Fibroblast of lung (primary cell): ENCODE results near the gene HERPUD1.

ENCODE experiments used
- EZH2 ChIP-seq: IDR thresholded peaks from 2 replicates; pipeline ENCODE4 v1.5.1; 2012; ENCODE audit warnings: low read length, control low read depth, mild to moderate bottlenecking; ENCODE audit errors: missing control alignments
- TF ChIP-seq, protein P1 (sequence below), 2 donors: IDR thresholded peaks in 1 of 2; conservative IDR thresholded peaks in 1 of 2; 1 replicate in 1 of 2; 2 replicates in 1 of 2; pipeline ENCODE4 v1.5.1; 2011 to 2012; ENCODE audit warnings: low read length in 2 of 2, control low read depth in 1 of 2, inconsistent platforms in 1 of 2, low read depth in 1 of 2, mild to moderate bottlenecking in 1 of 2

GRCh38 chr16:56886826-56887225 is 45.1 kb upstream of the HERPUD1 start:
- TF ChIP-seq, protein P1, sequence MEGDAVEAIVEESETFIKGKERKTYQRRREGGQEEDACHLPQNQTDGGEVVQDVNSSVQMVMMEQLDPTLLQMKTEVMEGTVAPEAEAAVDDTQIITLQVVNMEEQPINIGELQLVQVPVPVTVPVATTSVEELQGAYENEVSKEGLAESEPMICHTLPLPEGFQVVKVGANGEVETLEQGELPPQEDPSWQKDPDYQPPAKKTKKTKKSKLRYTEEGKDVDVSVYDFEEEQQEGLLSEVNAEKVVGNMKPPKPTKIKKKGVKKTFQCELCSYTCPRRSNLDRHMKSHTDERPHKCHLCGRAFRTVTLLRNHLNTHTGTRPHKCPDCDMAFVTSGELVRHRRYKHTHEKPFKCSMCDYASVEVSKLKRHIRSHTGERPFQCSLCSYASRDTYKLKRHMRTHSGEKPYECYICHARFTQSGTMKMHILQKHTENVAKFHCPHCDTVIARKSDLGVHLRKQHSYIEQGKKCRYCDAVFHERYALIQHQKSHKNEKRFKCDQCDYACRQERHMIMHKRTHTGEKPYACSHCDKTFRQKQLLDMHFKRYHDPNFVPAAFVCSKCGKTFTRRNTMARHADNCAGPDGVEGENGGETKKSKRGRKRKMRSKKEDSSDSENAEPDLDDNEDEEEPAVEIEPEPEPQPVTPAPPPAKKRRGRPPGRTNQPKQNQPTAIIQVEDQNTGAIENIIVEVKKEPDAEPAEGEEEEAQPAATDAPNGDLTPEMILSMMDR (conservative IDR thresholded peaks at IDR 0.05 in 1 of 2, IDR thresholded peaks at IDR 0.05 in 1 of 2; ENCODE audit: low read depth in 1 of 2, low read length in 2 of 2): no peak
- no peak for TF ChIP-seq EZH2
